GM18909 (cell line): ENCODE data around the gene MAGI2.

Experiments used
- ATAC-seq: cut with Tn5 transposase; IDR thresholded peaks from one replicate; pipeline ENCODE4 v1.9.1; 2021; ENCODE audit warnings: mild to moderate bottlenecking; ENCODE audit not compliant: unreplicated experiment, poor library complexity

MAGI2 gene

GRCh38 chr7:78232806-78233205 is 1220.7 kb downstream of the MAGI2 start:
- ATAC-seq: no peak

- ATAC-seq: no peak
Observed at GRCh38 chr7:78226059-78226719, 1227.3 kb downstream of the MAGI2 start.

- ATAC-seq: no peak
Observed at GRCh38 chr7:78225534-78225933, 1227.9 kb downstream of the MAGI2 start.

GRCh38 chr7:78224923-78225322 is 1228.5 kb downstream of the MAGI2 start:
- no peak for ATAC-seq

DNA sequence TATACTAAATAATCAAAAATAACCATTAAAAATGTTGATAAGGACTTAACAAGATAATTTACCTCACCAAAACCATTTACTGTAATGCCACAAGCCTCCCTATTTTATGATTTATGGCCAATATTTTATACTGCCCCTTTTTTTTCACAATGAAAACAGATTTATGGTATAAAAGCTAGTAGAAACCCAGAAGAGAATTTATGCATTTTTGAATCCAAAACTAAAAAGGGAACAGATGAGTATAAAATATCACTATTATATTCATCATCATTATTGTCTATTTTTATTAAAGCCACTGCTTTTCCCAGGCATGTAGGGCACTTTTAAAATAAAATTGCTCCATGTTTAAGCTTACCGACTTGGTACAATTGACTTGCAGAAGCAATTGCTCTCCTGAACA is 1229.9 kb downstream of the MAGI2 start:
- ATAC-seq: no peak

- ATAC-seq: no peak
Observed at GRCh38 chr7:78222001-78222751, 1231.3 kb downstream of the MAGI2 start.

- ATAC-seq: no peak
Observed at GRCh38 chr7:78220754-78221153, 1232.7 kb downstream of the MAGI2 start.

GRCh38 chr7:78218876-78219275 is 1234.6 kb downstream of the MAGI2 start:
- ATAC-seq: no peak

DNA sequence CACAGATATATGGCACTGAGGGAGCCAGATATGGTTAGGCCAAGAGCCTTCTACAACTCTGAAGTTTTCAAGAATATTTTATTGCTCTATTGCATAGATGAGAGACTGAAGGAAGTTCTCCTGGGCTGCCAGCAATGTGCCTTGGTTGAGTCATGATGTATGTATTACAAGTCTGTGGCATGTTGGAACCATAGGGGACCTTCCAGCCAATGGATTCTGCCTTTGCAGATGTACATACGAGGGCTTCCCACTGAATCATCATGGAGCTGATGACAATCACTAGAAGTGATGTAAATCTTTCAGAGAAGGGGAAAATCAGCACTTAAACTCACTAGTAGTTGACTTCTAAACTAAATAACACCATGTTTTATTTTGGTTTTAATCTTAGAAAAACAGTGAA is 1235.4 kb downstream of the MAGI2 start:
- no peak for ATAC-seq

GRCh38 chr7:78215199-78215598 is 1238.3 kb downstream of the MAGI2 start:
- no peak for ATAC-seq

- ATAC-seq: no peak
Observed at GRCh38 chr7:78213402-78213801, 1240.1 kb downstream of the MAGI2 start.

- no peak for ATAC-seq
Observed at GRCh38 chr7:78212476-78213060, 1240.9 kb downstream of the MAGI2 start.

DNA sequence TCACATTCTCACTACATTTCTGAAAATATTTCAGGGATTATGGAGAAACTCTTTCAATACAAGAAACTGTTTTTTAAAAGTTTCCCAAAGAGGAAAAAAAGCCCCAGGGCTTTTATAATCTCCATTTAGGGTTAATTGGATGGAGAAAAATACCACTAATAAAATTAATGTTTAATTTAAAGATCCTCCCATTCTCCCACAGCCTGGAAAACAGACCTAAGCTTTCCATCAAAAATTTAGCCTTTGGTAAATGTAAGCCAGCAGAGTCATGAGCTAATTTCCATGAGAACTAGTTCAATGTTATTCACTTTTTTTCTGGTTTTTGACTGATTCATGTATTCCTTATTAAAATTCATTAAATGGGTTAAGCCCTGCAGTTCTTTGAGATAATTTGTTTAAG is 1246.2 kb downstream of the MAGI2 start:
- no peak for ATAC-seq

DNA sequence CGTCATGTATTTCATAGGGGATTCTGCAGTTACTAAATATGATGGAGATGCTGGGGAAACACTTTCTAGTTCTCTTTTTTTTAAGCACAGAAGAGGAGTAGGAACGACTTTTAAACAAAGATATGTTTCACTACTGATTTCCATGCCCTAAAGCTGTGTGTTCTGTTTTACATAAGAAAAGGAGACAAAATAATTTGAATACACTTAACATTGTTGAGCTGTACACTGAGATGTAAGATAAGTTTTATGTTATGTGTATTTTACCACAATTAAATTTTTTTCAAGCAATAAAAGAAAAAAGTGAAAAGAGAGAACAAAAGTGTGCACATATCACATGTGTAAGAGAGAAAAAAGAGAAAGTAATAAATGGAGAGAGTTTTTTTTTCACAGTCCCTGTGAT is 1246.7 kb downstream of the MAGI2 start:
- ATAC-seq: no peak

DNA sequence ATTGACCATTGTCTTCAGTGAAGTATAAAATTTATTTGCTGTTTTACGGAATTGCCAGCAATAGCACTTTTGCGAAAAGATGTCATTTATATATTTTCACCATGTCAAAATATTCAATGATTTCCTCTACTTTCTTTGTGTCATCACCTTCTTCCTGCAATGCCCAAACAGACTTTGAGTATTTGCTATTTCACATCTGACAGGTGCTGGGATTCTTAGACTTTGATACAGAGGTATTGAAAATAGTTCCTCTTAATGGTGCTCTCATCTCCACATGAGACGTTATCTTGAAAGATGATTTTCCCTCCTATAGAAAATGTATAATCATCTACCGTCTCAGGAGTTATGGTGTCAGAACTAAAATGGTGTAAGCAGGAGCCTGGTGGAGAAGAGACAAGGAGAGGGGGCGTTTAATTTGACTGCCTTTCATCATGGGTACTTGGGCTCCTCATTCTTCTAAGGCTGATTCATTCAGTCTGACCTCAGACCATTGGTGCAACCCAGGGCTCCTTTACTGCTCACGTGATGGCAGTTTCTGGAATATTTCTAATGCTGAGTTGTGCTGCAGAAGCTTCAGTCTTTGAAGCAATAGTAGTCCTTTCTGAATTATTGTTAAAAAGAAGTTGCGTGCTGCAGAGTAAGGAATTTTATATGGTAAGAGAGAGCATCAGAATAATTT is 1250.3 kb downstream of the MAGI2 start:
- ATAC-seq: no peak

DNA sequence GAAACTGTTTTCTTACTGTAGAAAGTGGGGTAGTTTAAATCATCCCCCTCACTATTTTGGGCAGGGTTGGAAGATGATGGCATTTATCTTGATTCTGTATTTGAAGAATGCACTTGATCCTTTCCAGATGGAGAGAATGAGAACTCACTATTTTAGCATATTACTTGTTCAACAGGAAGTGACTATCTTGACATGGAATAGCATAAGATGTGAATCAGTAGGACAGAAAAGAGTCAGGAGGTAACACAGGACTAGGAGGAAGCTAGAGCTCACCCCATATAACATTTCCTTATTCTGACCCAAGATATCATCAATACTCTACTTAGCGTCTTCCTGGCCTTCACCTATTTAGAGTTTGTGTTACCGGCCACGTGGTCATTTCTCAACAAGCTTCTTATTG is 1254.7 kb downstream of the MAGI2 start:
- no peak for ATAC-seq

GRCh38 chr7:78197447-78197846 is 1256.0 kb downstream of the MAGI2 start:
- peak; percentile 60 for ATAC-seq

DNA sequence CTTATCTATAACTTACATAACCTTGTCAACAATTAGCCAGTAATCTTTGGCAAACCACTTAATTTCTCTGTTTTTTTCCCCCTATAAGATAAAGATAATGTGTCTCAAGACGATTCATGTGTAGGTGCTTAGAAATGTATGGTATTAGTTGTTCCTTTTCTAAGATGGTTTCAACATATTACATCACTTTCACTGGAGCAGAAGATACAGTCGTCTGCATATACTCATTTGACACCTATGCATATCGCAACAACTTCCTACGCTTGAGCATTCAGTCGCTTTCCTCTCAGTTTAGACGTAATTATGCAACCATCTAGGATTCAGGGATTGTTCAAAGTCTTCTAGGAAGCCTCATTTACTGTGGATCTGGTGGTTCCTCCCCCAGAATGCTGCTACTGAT is 1258.2 kb downstream of the MAGI2 start:
- no peak for ATAC-seq

GRCh38 chr7:78194611-78195010 is 1258.9 kb downstream of the MAGI2 start:
- ATAC-seq: no peak

DNA sequence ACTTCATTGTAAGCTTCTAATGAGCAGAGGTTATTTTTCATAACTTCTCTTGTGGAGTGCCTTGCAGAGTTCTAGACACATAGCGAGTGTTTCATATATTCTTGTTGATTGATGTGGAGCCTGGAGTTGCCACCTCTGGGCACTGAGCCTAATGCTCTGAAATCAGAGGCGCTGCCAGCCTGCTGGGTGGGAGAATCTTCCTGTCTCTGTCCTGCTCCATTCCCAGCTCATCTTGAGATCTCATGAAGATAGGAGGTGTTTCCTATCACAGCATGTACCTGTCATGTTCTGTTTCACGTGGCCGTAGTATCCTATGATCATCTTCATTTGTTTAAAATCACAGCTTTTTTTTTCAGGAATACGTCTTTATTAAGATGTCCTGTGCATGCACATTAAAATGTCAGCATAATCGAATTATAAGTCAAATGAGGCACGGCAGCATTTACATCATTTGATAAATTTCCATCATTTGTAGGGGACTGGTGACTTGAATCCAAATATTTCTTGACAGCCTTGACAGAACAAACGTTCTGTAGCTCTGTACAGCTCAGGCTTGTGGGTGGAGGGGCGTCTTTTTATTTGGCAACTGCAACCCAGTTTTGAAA is 1261.9 kb downstream of the MAGI2 start:
- ATAC-seq: no peak

DNA sequence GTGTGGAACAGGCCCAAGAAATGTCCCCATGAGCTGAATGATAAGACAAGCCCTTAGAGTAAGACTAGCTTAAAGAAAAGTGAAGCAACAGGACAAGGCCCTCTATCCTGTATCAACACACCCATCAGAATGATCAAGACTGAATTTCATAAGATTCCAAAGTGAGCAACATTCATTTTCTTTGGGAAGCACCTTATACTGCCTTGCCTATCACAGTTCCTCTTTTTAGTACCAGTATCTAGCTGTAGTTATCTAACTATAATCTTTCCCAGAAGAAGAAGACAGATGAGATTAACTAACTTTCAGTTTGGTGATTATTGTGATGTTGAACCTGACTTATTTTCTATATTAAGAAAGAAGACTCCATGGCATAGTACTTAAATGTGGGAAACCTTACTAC is 1263.7 kb downstream of the MAGI2 start:
- ATAC-seq: no peak
